ENCODE data around the gene FOXN3. TPM values are rescaled to one million over a fixed set of nuclear protein-coding genes. Genes with fewer than 3 reads are reported as not detected.

The FOXN3 gene
- polyA plus RNA-seq, 1 experiment, result 46.5 TPM

GRCh38 chr14:89308232-89308959, 108.6 kb downstream of the FOXN3 start:
- Histone ChIP-seq H3K9me3 (ENCODE audit: control insufficient read depth, insufficient read depth, low read length) (no peaks in the 10 kb centered on the region), H3K27me3 (ENCODE audit: control insufficient read depth, insufficient read depth, low read length) (no peaks in the 10 kb centered on the region), H3K4me3 (ENCODE audit: low read depth, low read length) (no peak overlapping the region), H3K27ac (ENCODE audit: low read depth, low read length) (no peak overlapping the region)
- POLR2A ChIA-PET, result no interaction called here
- CTCF ChIA-PET, result no interaction called here
- DNase-seq (ENCODE audit: low read depth, low spot score), result no peak
- TF ChIP-seq CTCF (IDR thresholded peaks at IDR 0.05; ENCODE audit: low read depth, low read length), result no peak

- H3K27me3 ChIP-seq (ENCODE audit: control insufficient read depth, insufficient read depth, low read length), result no peaks in the 10 kb centered on the region
- CTCF ChIA-PET, result no interaction called here
- POLR2A ChIA-PET, result no interaction called here
- no peak for TF ChIP-seq CTCF (IDR thresholded peaks at IDR 0.05; ENCODE audit: low read depth, low read length)
- DNase-seq (ENCODE audit: low read depth, low spot score), result no peak
- H3K9me3 ChIP-seq (ENCODE audit: control insufficient read depth, insufficient read depth, low read length), result no peaks in the 10 kb centered on the region
- H3K4me3 ChIP-seq (ENCODE audit: low read depth, low read length), result no peak overlapping the region
- no peak overlapping the region for H3K27ac ChIP-seq (ENCODE audit: low read depth, low read length)
Observed at GRCh38 chr14:89307409-89307808, 109.6 kb downstream of the FOXN3 start.

- ChIA-PET POLR2A (no interaction called here), CTCF (interaction anchor here (1.3 kb wide), 1 partner anchor 669 kb away, joined by 3 read pairs; no protein-coding TSS in a partner anchor)
- no peak for TF ChIP-seq CTCF (IDR thresholded peaks at IDR 0.05; ENCODE audit: low read depth, low read length)
- Histone ChIP-seq H3K27me3 (ENCODE audit: control insufficient read depth, insufficient read depth, low read length) (no peaks in the 10 kb centered on the region), H3K9me3 (ENCODE audit: control insufficient read depth, insufficient read depth, low read length) (no peaks in the 10 kb centered on the region), H3K4me3 (ENCODE audit: low read depth, low read length) (peak overlapping the region; percentile 14), H3K27ac (ENCODE audit: low read depth, low read length) (peak overlapping the region; percentile 88)
- DNase-seq (ENCODE audit: low read depth, low spot score), result peak; percentile 16
Observed at GRCh38 chr14:89304972-89305703, 111.9 kb downstream of the FOXN3 start.

DNA sequence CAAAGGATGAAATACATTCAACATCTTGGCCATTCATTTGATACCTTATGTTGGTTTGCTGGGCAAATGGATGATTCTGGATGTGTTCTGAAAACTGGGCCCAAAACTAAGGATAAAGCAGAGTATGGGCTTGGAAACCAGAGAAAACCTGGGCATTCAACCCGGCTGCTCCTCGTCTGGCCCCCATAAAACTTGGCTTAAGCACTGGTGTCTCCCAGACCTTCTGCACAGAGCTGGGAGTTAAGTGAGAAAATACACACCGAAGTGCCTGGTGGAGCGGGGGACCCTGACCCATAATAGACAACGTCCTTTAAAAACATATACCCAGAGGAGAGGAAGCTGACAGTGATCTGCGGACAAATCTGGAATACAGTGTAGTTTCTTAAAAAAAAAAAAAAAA, 112.5 kb downstream of the FOXN3 start:
- Histone ChIP-seq H3K27ac (ENCODE audit: low read depth, low read length) (peak overlapping the region; percentile 88), H3K9me3 (ENCODE audit: control insufficient read depth, insufficient read depth, low read length) (no peaks in the 10 kb centered on the region), H3K4me3 (ENCODE audit: low read depth, low read length) (peak overlapping the region; percentile 20; the same call in 1 of the 2 replicates), H3K27me3 (ENCODE audit: control insufficient read depth, insufficient read depth, low read length) (no peaks in the 10 kb centered on the region)
- POLR2A ChIA-PET, result interaction anchor here (0.5 to 1.4 kb wide), 2 partner anchors 19 to 47 kb away, joined by 3 read pairs; no protein-coding TSS in a partner anchor
- CTCF ChIA-PET, result interaction anchor here (0.6 kb wide), 1 partner anchor 264 kb away, joined by 3 read pairs; no protein-coding TSS in a partner anchor
- DNase-seq (ENCODE audit: low read depth, low spot score), result no peak
- TF ChIP-seq CTCF (IDR thresholded peaks at IDR 0.05; ENCODE audit: low read depth, low read length), result no peak
